Stimulated activated CD4-positive, alpha-beta T cell treated with anti-CD3 and anti-CD28 coated beads, Interleukin-2, amount 100 ng/mL, for 48 hours (primary cell): Measurements from ENCODE around the gene DGCR2.
"Not testable (repeated sequence)": the region's sequence is repeated elsewhere in the genome, so short reads cannot be mapped to it uniquely, and the experiment has no call there.

Experiments
- DNase-seq, 2 donors: peaks; one replicate each; pipeline ENCODE4 v3.0.0-alpha.2; 2020

The DGCR2 gene

DNA sequence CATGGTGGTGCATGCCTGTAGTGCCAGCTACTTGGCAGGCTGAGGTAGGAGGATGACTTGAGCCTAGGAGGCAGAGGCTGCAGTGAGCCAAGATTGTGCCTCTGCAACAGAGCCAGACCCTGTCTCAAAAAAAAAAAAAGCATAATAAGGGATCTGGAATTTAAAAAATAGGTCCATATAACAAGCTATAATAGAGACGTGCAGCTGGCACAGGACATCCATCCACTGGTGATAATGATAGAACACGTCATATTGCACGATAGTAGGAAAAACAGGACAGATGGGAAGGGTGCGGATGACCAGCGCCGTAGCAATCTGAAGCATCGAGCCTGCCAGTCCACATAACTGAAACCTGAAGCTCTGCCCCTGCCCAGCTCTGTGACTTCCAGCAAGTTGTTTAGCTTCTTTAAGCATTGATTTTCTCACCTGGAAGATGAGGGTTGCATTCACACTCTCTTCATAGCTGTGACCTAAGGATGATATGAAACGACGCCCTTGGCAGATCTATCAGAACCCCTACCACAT lies 125.8 kb downstream of the DGCR2 start:
- no peak for DNase-seq

DNA sequence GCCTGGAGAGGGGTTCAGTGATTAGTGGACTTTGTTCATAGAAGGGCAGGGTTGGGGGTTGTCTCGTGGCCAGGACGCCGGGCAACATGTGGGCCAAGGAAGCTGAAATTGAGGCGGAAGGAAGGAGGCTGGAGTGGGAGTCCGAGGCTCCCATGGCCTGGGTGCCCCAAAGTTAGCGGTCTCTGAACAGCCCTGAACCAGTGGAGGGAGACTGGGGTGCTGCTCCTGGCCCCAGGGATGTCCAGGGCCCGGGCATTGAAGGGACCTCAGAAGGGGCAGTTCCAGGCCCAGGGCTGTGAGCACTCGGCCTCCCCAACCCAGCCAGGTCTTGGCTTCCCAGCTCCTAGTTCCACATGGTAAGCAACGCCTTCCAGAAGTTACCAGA lies 126.9 kb downstream of the DGCR2 start:
- DNase-seq: no peak

DNA sequence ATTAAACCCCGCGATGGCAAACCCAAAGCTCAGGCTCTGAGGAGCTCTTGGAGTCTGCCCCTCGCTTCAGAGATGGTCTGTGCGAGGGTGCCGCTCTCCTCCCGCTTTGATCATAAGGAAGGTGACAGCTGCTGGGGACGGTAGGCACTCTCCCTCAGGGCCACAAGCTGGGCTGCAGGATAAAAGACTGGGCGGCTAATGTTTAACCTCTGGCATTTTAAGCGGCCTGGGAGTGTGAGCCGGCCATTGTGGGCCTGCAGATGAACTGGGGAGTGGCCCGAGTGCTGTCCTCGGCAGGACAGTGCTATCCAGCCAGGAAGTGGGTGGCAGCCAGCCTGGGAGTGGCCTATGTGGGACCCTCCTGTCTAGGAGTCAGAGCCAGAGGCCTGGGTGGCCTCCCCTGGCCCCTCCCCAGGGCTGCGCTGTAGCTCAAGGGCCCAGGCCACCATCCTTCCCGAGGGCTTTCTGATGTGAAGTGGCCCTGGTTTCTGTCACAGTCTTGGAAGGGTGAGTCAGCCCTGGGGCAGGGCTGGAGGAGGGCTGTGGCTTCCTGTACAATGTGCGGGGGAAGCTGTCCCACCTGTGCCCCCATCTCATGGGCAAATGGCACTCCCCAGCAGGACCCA lies 127.4 kb downstream of the DGCR2 start:
- no peak for DNase-seq

DNA sequence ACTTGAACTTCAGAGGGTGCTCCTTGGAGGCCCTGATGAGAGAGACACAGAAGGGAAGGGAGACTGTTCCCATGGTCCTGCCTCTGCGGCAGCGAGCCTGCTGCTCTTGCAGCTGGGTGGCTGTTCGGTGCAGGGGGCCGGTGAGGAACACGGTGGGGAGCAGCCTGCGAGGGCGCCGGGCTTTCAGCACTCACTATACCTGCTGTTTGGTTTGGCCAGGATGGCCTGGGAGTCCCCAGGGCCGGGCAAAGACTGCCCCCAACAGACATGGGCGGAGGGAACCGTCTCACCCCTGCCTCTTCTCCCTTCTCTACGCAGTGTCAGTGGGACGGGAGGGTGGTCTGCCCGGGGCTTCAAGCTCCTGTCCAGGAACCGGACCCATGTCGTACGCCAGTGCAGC lies 128.2 kb downstream of the DGCR2 start:
- no peak for DNase-seq

DNA sequence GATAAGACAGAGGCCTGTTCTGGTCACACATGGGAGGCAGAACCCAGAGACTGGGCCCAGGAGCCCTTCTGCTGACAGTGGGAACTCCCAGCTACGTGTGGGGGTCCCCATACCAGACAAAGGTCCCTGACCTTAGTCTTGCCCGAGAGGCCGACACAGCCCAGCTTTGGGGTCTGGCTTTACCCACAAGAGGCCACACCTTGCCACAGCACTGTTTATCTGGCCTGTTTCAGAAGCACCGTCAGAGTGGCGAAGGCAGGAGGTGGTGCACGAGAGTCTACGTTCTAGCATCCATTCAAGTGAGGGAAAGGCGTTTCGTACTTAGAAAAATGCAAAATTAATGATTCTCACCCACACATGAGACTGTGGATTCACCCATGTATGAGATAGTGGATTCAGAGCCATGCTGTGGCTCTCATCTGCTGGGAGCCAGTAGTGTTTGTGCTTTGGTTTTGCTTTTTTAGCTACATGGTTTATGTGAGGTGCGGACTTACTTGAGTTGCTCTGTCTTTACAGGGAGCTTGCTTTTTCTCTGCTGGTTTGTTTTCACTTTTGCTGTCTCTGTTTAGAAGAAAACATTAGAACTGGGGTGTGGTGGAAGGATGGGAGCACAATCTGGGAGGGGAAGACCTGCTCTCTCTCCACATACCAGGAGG lies 129.5 kb downstream of the DGCR2 start:
- DNase-seq: no peak

DNA sequence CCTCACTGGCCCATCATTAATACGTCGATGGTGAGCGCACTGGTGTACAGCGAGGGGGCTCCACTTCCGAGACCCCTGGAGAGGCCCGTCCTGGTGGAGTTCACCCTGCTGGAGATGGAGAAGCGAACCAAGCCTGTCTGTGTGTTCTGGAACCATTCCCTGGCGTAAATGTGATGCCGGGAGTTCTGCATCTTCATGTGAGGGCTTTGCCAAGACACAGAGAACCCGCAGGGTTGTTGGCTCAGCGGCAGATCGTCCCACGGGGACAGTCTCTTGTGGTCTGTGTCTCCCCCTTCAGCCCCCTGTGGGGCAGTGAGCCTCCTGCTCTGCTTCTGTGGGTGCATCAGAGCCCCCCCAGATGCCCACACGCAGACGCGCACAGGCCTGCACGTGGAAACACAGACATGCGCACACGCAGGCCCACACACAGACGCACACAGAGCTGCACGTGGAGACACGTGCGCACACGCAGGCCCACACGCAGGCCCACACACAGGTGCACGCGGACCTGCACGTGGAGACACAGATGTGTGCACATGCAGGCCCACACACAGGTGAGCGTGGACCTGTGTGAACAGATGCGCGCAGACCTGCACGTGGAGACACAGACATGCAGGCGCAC lies 130.3 kb downstream of the DGCR2 start:
- DNase-seq: no peak

DNA sequence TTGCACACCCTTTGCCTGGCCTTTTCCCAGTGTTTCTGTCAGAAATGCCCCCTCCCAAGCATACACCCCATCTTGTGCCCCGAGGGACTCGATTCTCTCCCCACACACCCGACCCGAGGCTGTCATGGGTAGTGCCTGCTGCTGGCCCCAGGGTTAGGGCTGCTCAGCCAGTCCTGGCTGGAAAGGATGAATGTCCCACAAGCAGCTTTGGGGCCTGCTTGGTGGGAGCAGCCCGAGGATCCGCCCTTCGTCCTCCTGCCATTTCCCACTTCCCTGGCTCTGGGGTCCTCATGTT lies 131.1 kb downstream of the DGCR2 start:
- DNase-seq: no peak

DNA sequence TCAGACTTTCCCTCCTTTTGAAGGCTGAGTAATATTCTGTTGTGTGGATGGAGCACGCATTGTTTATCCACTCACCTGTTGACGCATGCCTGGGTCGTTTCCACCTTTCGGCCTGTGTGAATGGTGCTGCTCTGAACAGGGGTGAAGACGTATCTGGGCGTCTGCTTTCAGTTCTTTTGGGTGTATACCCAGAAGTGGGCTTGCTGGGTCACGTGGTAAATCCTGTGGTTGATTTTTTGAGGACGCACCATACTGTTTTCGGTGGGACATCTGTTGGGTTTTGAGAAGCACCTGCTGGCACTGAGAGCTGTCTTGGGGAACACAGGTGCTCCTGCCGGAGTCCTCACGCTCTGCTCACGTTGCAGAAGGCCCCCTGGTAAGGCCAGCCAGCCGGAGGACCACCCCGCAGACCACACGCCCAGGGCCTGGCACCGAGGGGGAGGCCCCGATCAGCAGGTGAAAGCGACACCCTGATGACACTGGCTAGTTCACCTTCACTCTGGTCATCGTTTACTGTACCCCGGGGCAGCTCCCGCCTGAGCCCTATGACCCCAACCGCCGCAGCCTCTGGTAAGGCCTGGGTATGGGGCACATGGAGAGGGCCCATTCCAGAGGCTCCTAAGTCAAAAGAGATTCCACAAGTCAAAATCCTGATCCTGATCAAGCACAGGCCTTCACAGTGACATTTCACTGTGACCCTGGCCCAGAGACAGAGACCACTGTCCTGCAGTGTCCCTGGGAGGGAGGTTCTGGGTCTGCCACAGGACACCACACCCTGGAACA lies 131.7 kb downstream of the DGCR2 start:
- no peak for DNase-seq

DNA sequence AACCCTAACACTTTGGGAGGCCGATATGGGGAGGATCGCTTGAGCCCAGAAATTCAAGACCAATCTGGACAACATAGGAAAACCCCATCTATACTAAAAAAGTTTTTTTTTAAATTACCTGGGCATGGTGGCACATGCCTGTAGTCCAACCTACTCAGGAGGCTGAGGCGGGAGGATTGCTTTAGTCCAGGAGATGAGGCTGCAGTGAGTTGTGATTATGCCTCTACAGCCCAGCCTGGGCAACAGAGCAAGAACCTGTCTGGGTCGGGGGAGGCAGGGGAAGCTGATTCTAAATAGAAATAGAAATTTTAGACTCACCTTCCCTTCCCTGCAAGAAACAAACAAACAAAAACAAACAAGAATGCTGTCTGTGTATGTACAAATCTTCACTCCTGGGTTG lies 133.3 kb downstream of the DGCR2 start:
- no peak for DNase-seq

DNA sequence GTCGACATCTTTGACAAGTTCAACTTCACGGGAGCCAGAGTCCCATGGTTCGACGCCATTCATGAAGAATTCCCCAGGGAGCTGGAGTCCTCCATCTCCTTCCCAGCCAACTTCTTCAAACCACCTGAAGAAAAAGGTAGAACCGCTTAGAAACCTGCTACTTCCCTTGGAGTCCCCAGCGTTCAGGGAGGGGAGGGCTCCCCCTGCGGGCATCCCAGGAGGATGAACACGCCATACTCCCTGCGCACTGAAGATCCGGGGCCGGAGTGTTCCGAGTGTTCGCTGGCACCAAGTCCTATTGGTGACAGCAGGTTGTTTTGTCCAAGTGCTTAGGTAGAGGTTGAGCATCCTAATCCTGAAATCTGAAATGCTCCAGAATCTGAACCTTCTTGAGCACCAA lies 134.4 kb downstream of the DGCR2 start:
- peak in 1 of 2 donors; percentile 14 for DNase-seq

DNA sequence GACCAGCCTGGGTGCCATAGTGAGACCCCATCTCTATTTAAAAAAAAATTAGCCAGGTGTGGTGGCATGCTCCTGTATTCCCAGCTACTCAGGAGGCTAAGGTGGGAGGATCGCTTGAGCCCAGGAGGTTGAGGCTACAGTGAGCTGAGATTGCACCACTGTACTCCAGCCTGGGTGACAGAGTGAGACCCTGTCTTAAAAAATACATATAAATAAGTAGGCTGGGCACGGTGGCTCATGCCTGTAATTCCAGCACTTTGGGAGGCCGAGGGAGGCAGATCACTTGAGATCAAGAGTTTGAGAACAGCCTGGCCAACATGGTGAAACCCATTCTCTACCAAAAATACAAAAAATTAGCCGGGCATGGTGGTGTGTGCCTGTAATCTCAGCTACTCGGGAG lies 135.1 kb downstream of the DGCR2 start:
- DNase-seq: not testable (repeated sequence)
